GM12865 (cell line): ENCODE measurements around the gene PRKCA.

Experiments
- DNase-seq: peaks from one replicate; pipeline ENCODE4 v3.0.0; 2010; ENCODE audit warnings: low read depth
- H3K4me3 ChIP-seq: 2 replicates; pipeline ENCODE4 v1.5.1; 2011; ENCODE audit warnings: mild to moderate bottlenecking, low read depth, low read length, control low read depth
- CTCF ChIP-seq: IDR thresholded peaks from 2 replicates; pipeline ENCODE4 v1.5.1; 2011; ENCODE audit warnings: low read length, control low read depth, low read depth, inconsistent platforms; ENCODE audit not compliant: insufficient read depth; ENCODE audit errors: missing control alignments

Gene PRKCA

GRCh38 chr17:66691644-66692420 is 389.4 kb downstream of the PRKCA start:
- peak; percentile 31 for DNase-seq
- TF ChIP-seq CTCF = no peak
- peak overlapping the region; percentile 23 for H3K4me3 ChIP-seq

GRCh38 chr17:66692421-66692690 is 389.9 kb downstream of the PRKCA start:
- no peak overlapping the region for H3K4me3 ChIP-seq
- no peak for TF ChIP-seq CTCF
- DNase-seq = no peak

- no peak for TF ChIP-seq CTCF
- no peak overlapping the region for H3K4me3 ChIP-seq
- DNase-seq = peak; percentile 31
Observed at GRCh38 chr17:66695098-66695497, 392.7 kb downstream of the PRKCA start.

GRCh38 chr17:66698270-66698669 is 395.9 kb downstream of the PRKCA start:
- H3K4me3 ChIP-seq = no peak overlapping the region
- no peak for TF ChIP-seq CTCF
- no peak for DNase-seq

- no peak for DNase-seq
- no peak for TF ChIP-seq CTCF
- no peak overlapping the region for H3K4me3 ChIP-seq
Observed at GRCh38 chr17:66701462-66701861, 399.0 kb downstream of the PRKCA start.

- no peak for DNase-seq
- H3K4me3 ChIP-seq = no peak overlapping the region
- no peak for TF ChIP-seq CTCF
Observed at GRCh38 chr17:66702106-66702936, 399.9 kb downstream of the PRKCA start.
